Cardiac fibroblast (primary cell): ENCODE measurements around the gene PMF1.

ENCODE experiments used
- DNase-seq, 2 donors: peaks; one replicate each; pipeline versions ENCODE4 v3.0.0 to v3.0.0-alpha.2; 2010; ENCODE audit warnings: low read depth in 2 of 2
- H3K4me3 ChIP-seq, 2 donors: replicated peaks in 1 of 2; 1 replicate in 1 of 2; 2 replicates in 1 of 2; pipeline ENCODE4 v1.5.1; 2011; ENCODE audit warnings: low read depth in 2 of 2, low read length in 2 of 2, mild to moderate bottlenecking in 2 of 2, moderate library complexity in 1 of 2
- CTCF ChIP-seq: IDR thresholded peaks from one replicate; pipeline ENCODE4 v1.5.1; 2011; ENCODE audit warnings: low read depth, mild to moderate bottlenecking, low read length, inconsistent platforms

Gene PMF1

DNA sequence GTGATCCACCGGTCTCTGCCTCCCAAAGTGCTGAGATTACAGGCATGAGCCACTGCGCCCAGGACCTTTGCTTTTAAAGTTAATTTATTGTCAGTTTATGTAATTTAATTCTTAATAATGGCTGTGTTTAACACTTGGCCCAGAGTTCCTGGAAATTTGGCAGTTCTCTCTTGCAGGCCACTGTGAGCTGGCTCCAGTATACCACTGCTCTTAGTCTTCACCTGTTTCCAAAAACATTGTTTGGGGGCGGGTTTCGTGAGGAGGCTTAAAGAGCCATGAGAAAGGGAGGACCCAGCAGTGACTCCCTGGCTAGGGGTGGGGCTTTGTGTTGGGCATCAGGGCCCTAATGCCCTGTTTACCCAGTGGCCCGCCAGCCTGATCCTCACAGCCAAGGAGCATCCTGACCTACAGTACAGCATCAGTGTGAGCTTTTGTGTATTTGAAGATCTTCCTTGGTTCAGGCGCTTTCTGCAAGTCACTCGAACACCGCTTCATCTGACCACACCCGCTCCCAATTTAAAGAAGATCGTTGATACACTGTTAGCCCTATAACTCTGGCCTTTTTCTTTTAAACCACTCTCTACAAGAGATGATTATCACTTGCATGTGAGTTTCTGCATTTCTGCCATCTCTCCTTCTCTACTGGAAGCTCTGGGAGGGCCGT, 17.1 kb downstream of the PMF1 start:
- TF ChIP-seq CTCF = no peak
- no peak for DNase-seq
- H3K4me3 ChIP-seq = no peak overlapping the region

DNA sequence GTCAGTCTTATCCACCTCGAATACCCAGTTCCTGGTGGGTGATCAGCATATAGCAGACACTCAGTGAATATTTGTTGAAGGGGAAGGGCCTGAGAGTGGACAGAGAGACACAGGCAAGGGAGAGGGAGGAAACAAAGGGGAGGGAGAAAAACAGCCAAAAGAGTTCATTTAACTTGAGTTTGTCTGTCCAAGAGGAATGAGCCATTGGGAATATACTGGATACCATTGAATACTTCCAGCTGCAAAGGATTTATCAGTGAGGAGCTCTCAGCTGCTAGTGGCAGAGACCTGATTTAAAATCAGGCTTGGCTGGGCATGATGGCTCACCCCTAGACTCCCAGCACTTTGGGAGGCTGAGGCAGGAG, 17.6 kb downstream of the PMF1 start:
- no peak overlapping the region for H3K4me3 ChIP-seq
- no peak for TF ChIP-seq CTCF
- no peak for DNase-seq

DNA sequence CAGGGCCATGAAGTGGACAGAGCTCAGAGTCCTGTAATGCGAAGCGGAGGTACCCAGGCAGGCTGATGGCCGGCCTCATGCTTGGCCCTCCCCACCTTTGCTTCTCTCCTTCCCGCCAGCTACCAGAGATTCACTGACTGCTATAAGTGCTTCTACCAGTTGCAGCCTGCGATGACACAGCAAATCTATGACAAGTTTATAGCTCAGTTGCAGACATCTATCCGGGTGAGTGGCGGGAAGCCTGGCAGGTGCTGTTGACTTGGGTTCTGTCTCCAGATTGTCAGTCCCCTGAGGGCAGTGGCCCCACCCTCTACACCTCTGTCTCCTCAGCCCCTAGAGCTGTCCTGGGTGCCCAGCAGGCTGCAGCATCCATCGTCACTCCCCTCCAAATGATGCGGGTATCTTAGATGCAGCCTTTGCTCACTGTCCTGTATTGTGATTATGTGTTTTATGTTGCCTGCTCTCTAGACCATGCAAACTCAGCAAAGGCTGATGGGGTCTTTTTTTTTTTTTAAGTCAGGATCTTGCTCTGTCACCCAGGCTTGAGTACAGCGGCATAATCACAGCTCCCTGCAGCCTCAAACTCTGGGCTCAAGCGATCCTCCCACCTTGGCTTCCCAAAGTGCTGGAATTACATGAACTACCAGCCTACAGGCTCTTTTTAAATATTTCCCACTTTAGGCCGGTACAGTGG, 19.5 kb downstream of the PMF1 start:
- no peak for DNase-seq
- no peak for TF ChIP-seq CTCF
- no peak overlapping the region for H3K4me3 ChIP-seq

DNA sequence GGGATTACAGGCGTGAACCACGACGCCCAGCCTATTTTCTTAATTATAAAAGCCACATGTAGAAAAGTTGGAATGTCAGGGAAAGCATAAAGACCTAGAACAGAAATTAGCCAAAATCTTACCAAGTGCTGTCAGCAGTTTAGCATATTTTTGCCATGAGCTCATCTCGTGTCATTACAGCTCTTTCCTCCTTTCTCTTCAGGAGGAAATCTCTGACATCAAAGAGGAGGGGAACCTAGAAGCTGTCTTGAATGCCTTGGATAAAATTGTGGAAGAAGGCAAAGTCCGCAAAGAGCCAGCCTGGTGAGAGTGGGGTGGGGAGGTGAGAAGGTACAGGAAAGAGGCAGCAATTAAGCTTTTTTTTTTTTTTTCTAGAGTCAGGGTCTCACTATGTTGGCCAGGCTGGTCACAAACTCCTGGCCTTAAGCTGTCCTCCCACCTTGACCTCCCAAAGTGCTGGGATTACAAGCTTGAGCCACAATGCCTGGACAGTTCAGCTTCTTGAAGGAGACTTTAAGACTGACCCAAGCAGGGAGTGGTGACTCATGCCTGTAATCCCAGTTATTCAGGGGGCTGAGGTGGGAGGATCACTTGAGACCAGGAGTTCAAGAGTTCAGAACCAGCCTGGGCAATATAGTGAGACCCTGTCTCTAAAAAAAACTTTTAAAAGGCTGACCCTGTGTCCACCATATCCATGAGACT, 20.8 kb downstream of the PMF1 start:
- no peak for TF ChIP-seq CTCF
- DNase-seq = peak; percentile 82 to 85
- H3K4me3 ChIP-seq = no peak overlapping the region

DNA sequence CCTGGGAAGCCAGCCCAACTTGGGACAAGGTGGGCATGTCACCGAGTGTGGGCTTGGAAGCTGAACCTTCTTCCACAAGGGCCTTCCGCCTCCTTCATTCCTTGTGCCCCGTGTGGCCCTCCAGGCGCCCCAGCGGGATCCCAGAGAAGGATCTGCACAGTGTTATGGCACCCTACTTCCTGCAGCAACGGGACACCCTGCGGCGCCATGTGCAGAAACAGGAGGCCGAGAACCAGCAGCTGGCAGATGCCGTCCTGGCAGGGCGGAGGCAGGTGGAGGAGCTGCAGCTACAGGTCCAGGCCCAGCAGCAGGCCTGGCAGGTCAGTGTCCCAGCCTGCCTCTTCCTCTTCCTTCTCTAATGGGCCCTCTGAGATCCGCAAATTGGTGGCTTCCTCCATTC, 23.4 kb downstream of the PMF1 start:
- TF ChIP-seq CTCF = no peak
- H3K4me3 ChIP-seq = no peak overlapping the region
- DNase-seq = no peak

DNA sequence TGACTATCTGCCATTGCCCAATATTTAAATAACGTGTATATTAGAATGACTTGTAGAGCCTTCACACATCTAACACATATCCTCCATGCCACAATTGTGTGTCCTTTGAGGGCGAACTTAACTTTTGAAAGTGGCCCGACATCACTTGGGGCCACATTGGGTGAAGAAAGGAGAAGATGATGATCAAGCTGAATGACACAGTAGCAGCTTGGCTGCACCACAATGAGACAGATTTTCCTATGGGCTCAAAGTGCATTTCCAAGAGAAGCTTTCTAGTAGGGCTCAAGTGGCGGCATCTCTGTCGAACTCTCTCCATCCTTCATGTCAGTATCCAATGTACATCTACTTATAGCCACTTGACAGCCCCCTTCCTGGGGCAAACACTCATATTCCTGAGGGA, 25.4 kb downstream of the PMF1 start:
- no peak overlapping the region for H3K4me3 ChIP-seq
- DNase-seq = no peak
- no peak for TF ChIP-seq CTCF
